Glomerular endothelial cell (primary cell): ENCODE measurements around the gene TRIM38. TPM values are rescaled to one million over a fixed set of nuclear protein-coding genes. Genes with fewer than 3 reads are reported as not detected.
"Not testable (repeated sequence)": the region's sequence is repeated elsewhere in the genome, so short reads cannot be mapped to it uniquely, and the experiment has no call there.

ENCODE experiments used
- DNase-seq: peaks from one replicate; pipeline ENCODE4 v3.0.0-alpha.2; 2011; ENCODE audit warnings: low read depth, low spot score; ENCODE audit errors: extremely low read depth
- total RNA-seq: library from RNA; depleted of rRNA; stranded (reverse); fragments of >200 nt; gene quantifications from 2 replicates; pipeline ENCODE4 v1.2.3, GENCODE V29; 2015

The TRIM38 gene
- total RNA-seq, 1 donor from 2014 or later: 12.3 TPM

- no peak for DNase-seq
These were observed 40.6 kb downstream of the TRIM38 start for GRCh38 chr6:26003102-26003694.

- DNase-seq: no peak
These were observed 43.7 kb downstream of the TRIM38 start for GRCh38 chr6:26006086-26006939.

GRCh38 chr6:26006940-26007305 is 44.3 kb downstream of the TRIM38 start:
- DNase-seq: not testable (repeated sequence)

GRCh38 chr6:26008470-26008869 is 45.9 kb downstream of the TRIM38 start:
- DNase-seq: no peak

- no peak for DNase-seq
These were observed 47.2 kb downstream of the TRIM38 start for GRCh38 chr6:26009817-26010216.

- no peak for DNase-seq
These were observed 49.5 kb downstream of the TRIM38 start for GRCh38 chr6:26012061-26012460.

- not testable (repeated sequence) for DNase-seq
These were observed 51.8 kb downstream of the TRIM38 start for GRCh38 chr6:26014386-26014785.

- no peak for DNase-seq
These were observed 53.8 kb downstream of the TRIM38 start for GRCh38 chr6:26016245-26016962.

GRCh38 chr6:26016963-26017631 is 54.5 kb downstream of the TRIM38 start:
- no peak for DNase-seq

GRCh38 chr6:26017632-26017966 is 55.0 kb downstream of the TRIM38 start:
- no peak for DNase-seq

GRCh38 chr6:26019261-26019830 is 56.7 kb downstream of the TRIM38 start:
- no peak for DNase-seq

GRCh38 chr6:26019967-26020328 is 57.3 kb downstream of the TRIM38 start:
- no peak for DNase-seq

GRCh38 chr6:26020329-26021000 is 57.9 kb downstream of the TRIM38 start:
- DNase-seq: no peak

- DNase-seq: no peak
These were observed 58.4 kb downstream of the TRIM38 start for GRCh38 chr6:26021001-26021349.

GRCh38 chr6:26021350-26022131 is 58.9 kb downstream of the TRIM38 start:
- DNase-seq: no peak

- DNase-seq: no peak
These were observed 59.5 kb downstream of the TRIM38 start for GRCh38 chr6:26022132-26022472.

GRCh38 chr6:26022737-26023136 is 60.1 kb downstream of the TRIM38 start:
- no peak for DNase-seq

- no peak for DNase-seq
These were observed 62.0 kb downstream of the TRIM38 start for GRCh38 chr6:26024651-26025046.

GRCh38 chr6:26025047-26025893 is 62.7 kb downstream of the TRIM38 start:
- no peak for DNase-seq
